ENCODE results near the gene SIGLEC10. TPM values are rescaled to one million over a fixed set of nuclear protein-coding genes. Genes with fewer than 3 reads are reported as not detected.

Gene SIGLEC10
- not detected in 2 replicates for total RNA-seq

GRCh38 chr19:51417107-51417809 is at the start of gene SIGLEC10:
Gene SIGLEC10 (minus strand): TSS chr19:51417642. CDS start chr19:51417581, 61 bp downstream.

GRCh38 chr19:51458051-51458645 is 40.7 kb upstream of the SIGLEC10 start, which contains the start of gene SIGLEC8:
Gene SIGLEC8 (minus strand): TSS chr19:51458454. CDS start chr19:51458387, 67 bp downstream.

GRCh38 chr19:51387924-51388389 is 29.5 kb downstream of the SIGLEC10 start, which contains the start of gene LIM2:
Gene LIM2 (minus strand): TSS chr19:51387974. CDS start chr19:51387443, 531 bp downstream.

GRCh38 chr19:51372649-51373504 is 44.6 kb downstream of the SIGLEC10 start, which contains the start of gene NKG7:
Gene NKG7 (minus strand): TSS chr19:51372654. CDS start chr19:51372535, 119 bp downstream.

GRCh38 chr19:51368366-51369282 is 48.8 kb downstream of the SIGLEC10 start, which contains the start of gene CLDND2:
Gene CLDND2 (minus strand): TSS chr19:51369003. CDS start chr19:51368577, 426 bp downstream.

GRCh38 chr19:51365965-51366388 is 51.5 kb downstream of the SIGLEC10 start, which contains the start of gene ETFB:
Gene ETFB (minus strand): TSS chr19:51366388. CDS start chr19:51366326, 62 bp downstream.

Other genes with a start within 250 kb of the SIGLEC10 start
- gene CD33, start 192.6 kb downstream of the SIGLEC10 start, total RNA-seq, result not detected in 2 replicates
- not detected in 2 replicates for gene SIGLECL1, start 166.6 kb downstream of the SIGLEC10 start, total RNA-seq
- under 0.01 and 1.8 TPM in 2 replicates for gene IGLON5, start 106.0 kb downstream of the SIGLEC10 start, total RNA-seq
- gene VSIG10L, start 75.5 kb downstream of the SIGLEC10 start, total RNA-seq, result 0.91 and 1.8 TPM in 2 replicates
- gene ETFB, start 51.3 kb downstream of the SIGLEC10 start, total RNA-seq, result 103 and 128 TPM in 2 replicates
- gene CLDND2, start 48.6 kb downstream of the SIGLEC10 start, total RNA-seq, result not detected in 2 replicates
- not detected in 2 replicates for gene NKG7, start 45.0 kb downstream of the SIGLEC10 start, total RNA-seq
- not detected in 2 replicates for gene LIM2, start 29.7 kb downstream of the SIGLEC10 start, total RNA-seq
- gene C19orf84, start 27.1 kb downstream of the SIGLEC10 start, total RNA-seq, result not detected in 2 replicates
- gene SIGLEC8, start 40.8 kb upstream of the SIGLEC10 start, total RNA-seq, result not detected in 2 replicates
- not detected in 2 replicates for gene CEACAM18, start 60.9 kb upstream of the SIGLEC10 start, total RNA-seq
- not detected in 2 replicates for gene SIGLEC12, start 84.2 kb upstream of the SIGLEC10 start, total RNA-seq
- gene SIGLEC6, start 114.0 kb upstream of the SIGLEC10 start, total RNA-seq, result not detected in 2 replicates
- gene ZNF175, start 153.6 kb upstream of the SIGLEC10 start, total RNA-seq, result 2.8 and 4.6 TPM in 2 replicates
- gene SIGLEC5, start 212.8 kb upstream of the SIGLEC10 start, total RNA-seq, result not detected in 2 replicates
- 0.13 TPM in 1 of 2 replicates, not detected in the other for gene SIGLEC14, start 229.2 kb upstream of the SIGLEC10 start, total RNA-seq

All from epithelial cell of alveolus of lung (primary cell).